ENCODE data around the gene ECEL1.

Gene ECEL1

GRCh38 chr2:232496501-232497270 is 9.1 kb upstream of the ECEL1 start:
- no peak for DNase-seq

DNA sequence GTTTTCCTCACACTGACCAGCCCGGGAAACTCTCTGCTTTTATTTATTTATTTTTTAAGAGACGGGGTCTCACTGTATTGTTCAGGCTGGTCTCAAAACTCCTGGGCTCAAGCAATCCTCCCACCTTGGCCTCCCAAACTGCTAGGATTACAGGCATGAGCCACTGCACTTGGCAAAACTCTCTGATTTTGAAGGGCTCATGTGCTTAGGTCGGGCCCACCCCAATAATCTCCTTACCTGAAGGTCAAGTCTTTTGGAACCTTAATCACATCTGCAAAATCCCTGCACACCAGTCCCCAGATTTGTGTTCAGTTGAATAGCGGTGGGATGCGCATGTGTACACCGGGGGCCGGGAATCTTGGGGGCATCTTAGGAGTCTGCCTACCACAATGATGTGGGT is 7.7 kb upstream of the ECEL1 start:
- no peak for DNase-seq

DNA sequence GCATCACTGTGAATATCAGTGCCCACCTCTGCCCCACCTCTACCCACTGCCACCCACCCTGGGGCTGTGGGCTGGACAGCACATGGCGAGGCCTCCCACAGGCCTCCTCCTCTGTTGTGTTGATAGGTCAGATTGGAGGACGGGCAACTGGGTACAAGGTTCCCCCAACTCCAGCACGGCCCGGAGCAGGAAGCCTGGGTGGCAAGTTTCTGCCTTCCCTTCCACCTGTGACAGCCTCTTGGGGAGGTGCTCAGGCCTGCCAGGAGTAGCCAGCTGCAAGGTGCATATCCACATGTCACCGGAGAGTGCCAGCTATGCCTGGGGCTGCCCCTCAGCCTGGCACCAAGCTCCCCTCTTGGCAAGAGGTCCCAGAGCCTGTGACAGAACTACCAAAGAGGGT is 6.9 kb upstream of the ECEL1 start:
- no peak for DNase-seq

GRCh38 chr2:232493701-232494474 is 6.3 kb upstream of the ECEL1 start:
- DNase-seq, result no peak

GRCh38 chr2:232492963-232493700 is 5.5 kb upstream of the ECEL1 start:
- DNase-seq, result no peak

DNA sequence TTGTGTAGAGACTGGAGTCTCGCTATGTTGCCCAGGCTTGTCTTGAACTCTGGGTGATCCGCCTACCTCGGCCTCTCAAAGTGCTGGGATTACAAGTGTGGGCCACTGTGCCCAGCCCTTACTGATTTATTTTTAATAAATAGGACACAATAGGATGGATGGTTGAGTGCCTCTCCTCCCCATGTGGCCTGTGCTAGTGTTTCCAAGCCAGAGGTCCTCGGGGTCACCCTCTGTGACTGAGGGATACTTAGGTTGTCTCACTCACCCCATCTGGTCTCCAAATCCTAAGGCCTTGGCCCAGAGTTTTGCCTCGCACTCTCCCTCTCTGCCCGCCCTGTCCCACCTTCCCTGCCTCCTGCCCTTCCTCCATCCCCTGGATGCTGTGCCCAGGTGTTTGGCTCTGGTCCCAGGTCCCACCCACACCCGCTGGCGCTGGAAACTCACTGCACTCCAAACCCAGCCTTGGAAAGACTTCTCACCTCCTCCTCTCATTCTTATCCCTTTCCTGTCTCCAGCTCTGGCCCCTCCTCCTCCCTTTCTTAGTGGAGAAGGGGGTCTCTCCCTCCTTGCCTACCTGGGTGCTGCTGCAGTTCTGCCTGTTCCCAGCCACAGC is 4.7 kb upstream of the ECEL1 start:
- DNase-seq, result no peak

- no peak for DNase-seq
Measured at GRCh38 chr2:232491139-232491780, 3.6 kb upstream of the ECEL1 start.

DNA sequence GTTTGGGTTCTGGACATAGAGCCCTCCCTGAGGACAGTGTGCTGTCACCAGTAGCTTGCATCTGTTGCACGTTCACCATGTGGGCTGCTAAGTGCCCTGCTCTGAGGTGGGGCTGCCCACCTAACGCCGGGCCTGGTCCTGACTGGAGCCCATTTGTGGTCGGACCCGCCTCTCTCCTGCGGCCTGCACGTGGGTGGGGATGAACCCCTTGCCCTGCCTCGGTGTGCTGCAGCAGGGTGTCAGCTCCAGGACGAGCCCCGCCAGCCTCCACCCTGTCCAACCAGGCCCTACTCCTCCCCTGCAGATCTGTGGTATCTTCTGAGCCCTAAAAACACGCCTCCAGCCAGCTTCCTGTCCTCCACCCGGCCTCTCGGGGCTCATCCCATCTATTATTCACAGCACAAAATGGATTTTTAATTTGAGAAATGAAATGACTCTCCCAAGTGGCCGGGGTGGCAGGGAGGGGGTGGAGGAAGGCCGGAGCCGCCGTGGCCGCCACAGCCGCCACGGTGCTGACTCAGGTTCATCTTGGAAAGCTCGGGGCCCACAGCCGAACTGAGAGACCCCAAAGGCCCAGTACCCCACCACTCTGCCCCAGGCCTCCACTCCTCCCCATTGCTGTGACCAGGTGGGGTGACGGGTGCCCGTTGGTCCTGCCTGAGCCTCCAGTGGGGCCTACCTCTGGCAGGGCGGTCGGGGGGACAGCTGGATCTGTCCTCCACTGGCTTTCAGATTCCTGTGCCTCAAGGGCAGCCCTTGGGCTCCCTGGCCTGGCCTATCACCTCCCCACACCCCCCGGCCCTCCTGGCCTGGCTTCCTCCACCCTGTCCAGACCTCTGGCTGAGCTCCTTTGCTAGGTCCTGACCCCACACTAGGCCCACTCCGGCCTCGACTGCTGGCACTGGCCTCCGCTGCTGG is 2.8 kb upstream of the ECEL1 start:
- DNase-seq, result no peak

- no peak for DNase-seq
Measured at GRCh38 chr2:232489516-232490220, 2.0 kb upstream of the ECEL1 start.

- DNase-seq, result no peak
Measured at GRCh38 chr2:232488721-232489300, 1.2 kb upstream of the ECEL1 start.

GRCh38 chr2:232488097-232488711 is 570 bp upstream of the ECEL1 start:
- no peak for DNase-seq

DNA sequence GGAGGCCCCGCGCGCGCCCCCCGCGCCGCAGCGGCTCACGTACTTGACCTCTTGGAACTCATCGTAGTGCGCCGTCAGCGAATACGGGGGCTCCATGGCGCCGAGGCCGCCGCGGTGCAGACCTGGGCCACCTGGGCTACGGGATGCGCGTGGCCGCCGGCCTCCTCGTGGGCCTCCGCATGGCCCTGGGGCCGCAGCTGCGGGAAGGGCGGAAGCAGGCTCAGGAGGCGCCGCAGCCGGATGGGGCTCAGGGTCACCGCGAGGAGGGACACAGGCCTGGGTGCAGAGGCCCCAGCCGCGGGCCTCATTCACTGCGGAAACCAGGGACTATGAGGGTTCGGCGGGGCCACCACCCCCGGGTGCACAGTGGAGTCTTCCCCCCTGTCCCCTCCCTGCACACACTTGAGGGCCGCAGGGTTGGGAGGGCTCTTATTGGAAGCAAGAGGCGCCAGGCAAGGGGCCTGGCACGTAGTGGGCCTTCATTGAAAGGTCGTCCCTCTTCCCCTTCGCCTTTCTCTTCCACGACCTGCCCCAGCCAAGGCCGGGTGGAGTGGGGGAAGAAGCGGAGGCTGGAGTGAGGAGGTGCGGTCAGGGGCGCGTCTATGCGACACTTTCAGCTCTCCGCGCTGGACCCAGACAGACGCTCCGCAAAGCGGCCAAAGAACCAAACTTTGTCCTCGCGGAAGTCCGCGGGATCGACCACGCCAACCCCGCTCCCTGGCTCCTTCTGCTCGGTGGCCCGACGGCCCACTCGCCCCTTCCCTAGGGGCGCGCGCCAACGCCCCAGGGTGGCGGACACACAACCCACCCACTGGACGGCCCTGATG is 863 bp downstream of the ECEL1 start:
- DNase-seq, result no peak

DNA sequence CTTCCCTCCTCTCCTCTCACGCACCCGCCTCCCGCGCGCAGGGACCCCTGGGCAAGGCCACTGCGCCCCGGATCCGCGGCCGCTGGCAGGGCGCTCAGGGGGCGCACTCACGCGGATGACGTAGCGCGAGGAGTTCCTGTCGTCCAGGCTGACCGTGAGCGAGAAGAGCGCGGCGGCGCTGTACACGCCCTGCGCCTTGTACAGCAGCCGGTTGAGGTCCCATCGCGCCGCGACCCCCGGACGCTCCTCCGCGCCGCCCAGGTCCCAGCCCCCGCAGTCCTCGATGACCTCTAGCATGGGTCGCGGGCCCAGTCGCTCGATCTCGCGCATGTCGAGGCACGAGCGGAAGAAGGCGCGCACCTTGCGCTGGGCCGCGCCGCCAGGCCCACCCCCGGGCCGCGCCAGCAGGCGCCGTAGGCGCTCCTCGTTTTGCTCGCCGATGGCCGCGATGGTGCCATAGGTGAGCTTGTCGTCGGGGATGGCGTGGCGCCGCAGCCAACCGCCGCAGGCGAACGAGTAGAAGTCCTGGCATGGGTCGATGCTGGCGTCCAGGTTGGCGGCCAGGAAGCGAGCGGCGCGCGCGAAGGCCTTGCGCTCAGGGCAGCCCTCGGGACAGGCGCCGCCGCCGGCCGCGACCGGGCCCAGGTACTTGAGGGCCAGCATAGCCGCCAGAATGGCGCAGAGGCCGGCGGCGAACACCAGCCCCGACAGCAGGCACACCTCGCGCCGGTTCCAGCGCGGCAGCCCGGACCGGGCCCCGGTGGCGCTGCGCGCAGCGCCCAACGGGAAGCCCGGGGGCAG is 1.7 kb downstream of the ECEL1 start:
- DNase-seq, result no peak

DNA sequence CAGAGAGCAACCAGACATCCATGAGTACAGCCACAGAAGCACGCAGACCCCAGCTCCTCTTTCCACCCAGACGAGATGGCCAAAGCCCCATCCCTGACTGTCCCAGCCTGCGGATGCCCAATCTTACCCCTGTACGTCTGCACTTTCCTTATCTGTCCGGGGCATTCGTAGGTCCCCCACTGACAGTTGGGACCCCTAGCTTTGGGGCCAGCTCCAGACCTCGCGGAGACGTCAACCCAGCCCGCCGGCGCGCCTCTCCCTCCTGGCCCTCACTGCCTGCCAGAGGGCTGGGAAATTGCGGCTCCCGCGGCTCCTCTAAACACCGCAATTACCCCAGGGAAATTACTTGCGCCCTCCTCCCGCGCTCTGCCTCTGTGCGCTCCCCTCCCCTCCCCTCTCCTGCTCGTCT is 2.3 kb downstream of the ECEL1 start:
- DNase-seq, result no peak

DNA sequence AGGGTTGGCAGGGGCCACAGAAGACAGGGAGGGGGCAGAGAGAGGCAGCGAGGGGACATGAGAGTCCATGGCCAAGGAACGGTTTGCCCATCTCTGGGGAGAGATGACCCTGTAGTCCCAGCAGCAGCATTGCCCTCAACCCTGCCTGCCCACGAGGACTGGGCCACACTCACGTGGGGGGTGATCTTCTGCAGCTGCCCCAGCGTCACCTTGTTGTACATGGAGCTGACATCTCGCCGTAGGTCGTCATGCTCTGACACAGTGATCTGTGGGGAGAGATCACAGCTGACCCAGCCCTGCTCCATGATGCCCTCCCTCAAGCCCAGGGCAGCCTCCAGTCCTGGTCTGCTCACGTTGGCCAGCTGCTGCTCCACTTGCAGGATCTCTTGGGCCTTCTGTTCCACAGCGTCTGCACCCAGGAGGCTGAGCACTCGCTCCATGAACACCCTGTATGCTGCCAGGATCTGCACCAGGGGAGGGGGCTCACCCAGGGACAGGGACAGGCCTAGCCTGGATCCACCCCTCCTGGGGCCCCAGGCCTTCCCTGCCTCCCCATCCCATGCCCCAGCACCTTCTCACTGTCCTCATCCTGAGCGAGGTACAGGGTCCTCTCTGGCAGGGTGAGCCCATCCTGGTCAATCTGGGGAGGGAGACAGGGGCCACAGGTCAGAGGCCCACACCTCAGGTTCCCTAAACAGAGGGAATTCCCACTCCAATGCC is 2.8 kb downstream of the ECEL1 start:
- no peak for DNase-seq

GRCh38 chr2:232483923-232484627 is 3.6 kb downstream of the ECEL1 start:
- no peak for DNase-seq
